ENCODE data around the gene SOCS1.
A peak's percentile ranks its signal among the peaks of the same experiment; 100 is the strongest.
"Not testable (repeated sequence)": the region's sequence is repeated elsewhere in the genome, so short reads cannot be mapped to it uniquely, and the experiment has no call there.

Gene SOCS1

DNA sequence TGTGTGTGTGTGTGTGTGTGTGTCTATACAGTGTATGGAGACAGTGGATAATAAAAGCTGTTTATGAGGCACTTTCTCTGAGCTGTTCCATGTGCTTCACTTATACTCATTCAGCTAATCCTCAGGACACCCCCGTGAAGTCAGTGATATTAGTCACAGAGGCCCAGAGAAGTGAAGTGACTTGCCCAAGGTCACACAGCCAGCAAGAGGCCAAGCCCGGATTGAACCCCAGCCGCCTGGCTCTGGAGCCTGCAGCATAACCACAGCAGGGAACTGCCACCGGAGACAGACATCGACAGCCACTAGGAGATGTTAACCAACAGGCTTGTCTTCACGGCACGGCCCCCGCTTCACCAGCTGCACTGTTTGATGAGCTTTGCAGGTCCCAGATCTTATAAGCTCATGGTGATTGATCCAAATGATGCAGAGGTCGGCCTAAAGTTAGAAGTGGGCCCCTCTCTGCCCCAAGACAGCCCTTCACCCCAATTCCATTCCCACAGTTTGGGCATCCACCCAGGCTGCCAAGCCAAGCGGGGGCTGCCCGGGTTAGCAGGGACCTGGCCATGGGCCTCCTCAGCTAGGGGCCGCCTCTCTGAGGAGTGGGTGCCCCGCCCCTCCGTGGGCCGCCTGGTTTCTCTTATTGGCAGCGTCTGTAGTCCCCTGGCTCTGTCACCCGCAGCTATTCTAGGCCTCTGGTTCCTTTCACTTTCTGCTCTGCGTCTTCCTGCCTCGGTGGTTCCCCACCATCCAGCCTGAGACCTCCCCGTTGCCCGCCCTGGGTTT, 30.9 kb downstream of the SOCS1 start:
- DNase-seq (ENCODE audit: low read depth in 3 of 3), result peak; percentile 64 to 86 (median 85)

- DNase-seq (ENCODE audit: low read depth in 3 of 3), result peak; percentile 39 to 64 (median 64)
Measured at GRCh38 chr16:11224096-11224893, 31.7 kb downstream of the SOCS1 start.

DNA sequence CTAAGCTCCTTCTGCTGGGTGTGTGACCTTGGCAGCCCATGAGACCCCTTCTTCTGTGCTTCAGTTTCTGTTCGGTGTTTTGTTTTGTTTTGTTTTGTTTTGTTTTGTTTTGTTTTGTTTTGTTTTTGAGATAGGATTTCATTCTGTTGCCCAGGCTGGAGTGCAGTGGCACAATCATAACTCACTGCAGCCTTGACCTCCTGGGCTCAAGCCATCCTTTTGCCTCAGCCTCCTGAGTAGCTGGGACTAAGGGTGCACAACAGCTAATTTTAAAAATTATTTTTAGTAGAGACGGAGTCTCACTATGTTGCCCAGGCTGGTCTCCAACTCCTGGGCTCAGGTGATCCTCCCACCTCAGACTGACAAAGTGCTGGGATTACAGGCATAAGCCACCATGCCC, 35.5 kb downstream of the SOCS1 start:
- not testable (repeated sequence) for DNase-seq (ENCODE audit: low read depth in 3 of 3)

- DNase-seq (ENCODE audit: low read depth in 3 of 3), result no peak
Measured at GRCh38 chr16:11219178-11219577, 36.8 kb downstream of the SOCS1 start.

DNA sequence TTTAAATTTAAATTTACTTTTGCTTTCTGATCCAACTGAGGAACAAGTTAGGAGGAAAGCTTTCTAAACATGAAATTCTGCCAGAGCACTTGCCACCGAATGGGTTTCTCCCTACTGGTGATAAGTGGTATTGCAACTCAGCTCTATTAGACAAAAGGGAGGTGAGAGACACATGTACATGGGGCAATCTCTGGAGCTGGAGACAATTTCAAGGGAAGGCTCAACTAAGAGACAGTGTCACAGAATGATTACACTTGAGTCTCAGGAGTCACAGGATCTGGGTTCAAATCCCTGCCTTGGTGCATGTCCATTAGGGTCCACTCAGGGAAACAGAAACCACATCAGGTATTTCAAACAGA, 37.4 kb downstream of the SOCS1 start:
- no peak for DNase-seq (ENCODE audit: low read depth in 3 of 3)

GRCh38 chr16:11217651-11218603, 38.1 kb downstream of the SOCS1 start:
- no peak for DNase-seq (ENCODE audit: low read depth in 3 of 3)

DNA sequence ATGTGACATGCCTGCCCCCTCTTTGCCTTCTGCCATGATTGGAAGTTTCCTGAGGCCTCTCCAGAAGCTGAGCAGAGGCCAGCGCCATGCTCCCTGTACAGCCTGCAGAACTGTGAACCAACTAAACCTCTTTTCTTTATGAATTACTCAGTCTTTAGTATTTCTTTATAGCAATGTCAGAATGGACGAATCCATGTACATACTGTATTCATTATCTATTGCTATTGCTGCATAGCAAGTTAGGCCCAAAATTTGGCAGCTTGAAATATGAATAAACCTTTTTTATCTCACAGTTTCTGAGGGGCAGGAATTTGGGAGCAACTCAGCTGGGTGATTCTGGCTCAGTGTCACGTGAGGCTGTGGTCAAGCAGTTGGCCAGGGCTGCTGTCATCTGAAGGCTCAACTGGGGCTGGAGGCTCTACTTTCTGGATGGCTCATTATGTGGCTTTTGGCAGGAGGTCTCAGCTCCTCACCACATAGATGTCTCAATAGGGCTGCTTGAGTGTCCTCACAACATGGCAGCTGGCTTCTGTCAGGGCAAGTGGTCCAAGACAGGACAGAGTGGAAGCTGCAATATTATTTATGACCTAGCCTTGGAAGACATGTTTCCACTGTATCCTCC, 40.0 kb downstream of the SOCS1 start:
- no peak for DNase-seq (ENCODE audit: low read depth in 3 of 3)

DNA sequence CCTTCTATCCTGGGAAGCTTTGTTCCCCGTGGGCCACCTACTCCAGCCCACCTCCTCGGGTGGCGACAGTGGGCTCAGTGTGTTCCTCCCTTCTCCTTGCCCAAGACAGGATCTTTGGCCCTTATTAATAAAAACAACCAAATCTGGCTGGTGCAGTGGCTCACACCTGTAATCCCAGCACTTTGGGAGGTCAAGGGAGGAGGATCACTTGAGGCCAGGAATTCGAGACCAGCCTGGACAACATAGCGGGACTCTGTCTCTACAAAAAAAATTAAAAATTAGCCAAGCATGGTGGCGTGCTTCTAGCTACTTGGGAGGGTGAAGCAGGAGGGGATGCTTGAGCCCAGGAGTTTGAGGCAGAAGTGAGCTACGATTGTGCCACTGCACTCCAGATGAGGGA, 42.2 kb downstream of the SOCS1 start:
- DNase-seq (ENCODE audit: low read depth in 3 of 3), result no peak

GRCh38 chr16:11213373-11213772, 42.6 kb downstream of the SOCS1 start:
- no peak for DNase-seq (ENCODE audit: low read depth in 3 of 3)

- no peak for DNase-seq (ENCODE audit: low read depth in 3 of 3)
Measured at GRCh38 chr16:11212798-11213196, 43.2 kb downstream of the SOCS1 start.

- no peak for DNase-seq (ENCODE audit: low read depth in 3 of 3)
Measured at GRCh38 chr16:11211977-11212797, 43.8 kb downstream of the SOCS1 start.

- no peak for DNase-seq (ENCODE audit: low read depth in 3 of 3)
Measured at GRCh38 chr16:11211061-11211976, 44.7 kb downstream of the SOCS1 start.

- DNase-seq (ENCODE audit: low read depth in 3 of 3), result no peak
Measured at GRCh38 chr16:11210260-11210659, 45.7 kb downstream of the SOCS1 start.

DNA sequence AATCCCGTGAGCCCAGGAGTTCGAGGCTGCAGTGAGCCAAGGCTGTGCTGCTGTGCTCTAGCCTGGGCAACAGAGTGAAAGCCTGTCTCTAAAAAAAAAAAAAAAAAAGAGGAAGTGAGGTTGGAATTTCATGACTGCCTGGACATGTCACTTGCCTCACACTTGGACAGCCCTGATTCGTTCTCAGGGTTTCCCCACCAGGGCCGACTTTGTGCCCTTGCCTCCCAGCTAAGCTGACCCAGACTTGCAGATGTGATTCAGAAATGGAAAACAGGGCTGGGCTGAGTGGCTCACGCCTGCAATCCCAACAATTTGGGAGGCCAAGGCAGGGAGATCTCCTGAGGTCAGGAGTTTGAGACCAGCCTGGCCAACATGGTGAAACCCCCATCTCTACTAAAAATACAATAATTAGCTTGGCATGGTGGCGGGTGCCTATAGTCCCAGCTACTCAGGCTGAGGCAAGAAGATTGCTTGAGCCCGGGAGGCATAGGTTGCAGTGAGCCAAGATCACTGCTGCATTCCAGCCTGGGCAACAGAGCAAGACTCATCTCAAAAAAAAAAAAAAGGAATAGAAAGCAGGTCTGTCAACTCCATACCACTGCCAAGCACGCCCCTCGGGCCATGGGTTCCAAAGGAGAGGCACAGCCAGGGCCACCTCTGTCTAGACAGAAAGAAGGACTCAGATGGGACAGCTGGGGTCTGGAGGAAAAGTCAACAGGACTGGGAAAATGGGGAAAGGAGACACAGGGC, 46.9 kb downstream of the SOCS1 start:
- no peak for DNase-seq (ENCODE audit: low read depth in 3 of 3)

DNA sequence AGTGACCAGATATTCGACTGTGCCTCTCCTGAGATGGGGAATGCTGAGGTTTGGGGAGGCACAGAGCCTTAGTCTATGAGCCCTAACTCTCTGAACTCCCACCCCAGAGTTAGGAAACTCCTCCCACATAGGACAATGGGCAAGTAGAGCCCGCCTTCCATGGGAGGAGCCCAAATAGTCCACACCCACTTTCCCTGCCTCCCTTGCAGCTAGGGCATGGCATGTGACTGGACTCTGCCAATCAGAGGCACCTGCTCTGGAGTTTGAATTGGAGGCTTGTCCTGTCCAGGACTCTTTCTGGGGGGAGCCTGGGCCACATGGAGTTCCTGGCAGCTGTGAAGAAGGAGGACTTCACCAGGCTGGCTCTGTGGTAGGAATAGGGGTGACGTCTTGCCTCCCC, 48.4 kb downstream of the SOCS1 start:
- no peak for DNase-seq (ENCODE audit: low read depth in 3 of 3)

- no peak for DNase-seq (ENCODE audit: low read depth in 3 of 3)
Measured at GRCh38 chr16:11205754-11206581, 50.0 kb downstream of the SOCS1 start.

- no peak for DNase-seq (ENCODE audit: low read depth in 3 of 3)
Measured at GRCh38 chr16:11205065-11205699, 50.8 kb downstream of the SOCS1 start.

All from stimulated activated CD4-positive, alpha-beta T cell treated with anti-CD3 and anti-CD28 coated beads, TNF-alpha, amount 100 ng/mL, for 48 hours (primary cell).